NCI-H446 treated with DMSO at 0.1 percent for 48 hours (cell line): Measurements from ENCODE around the gene TTC14.
"Not testable (repeated sequence)": the region's sequence is repeated elsewhere in the genome, so short reads cannot be mapped to it uniquely, and the experiment has no call there.

ENCODE experiments used
- DNase-seq: peaks from one replicate; lab custom pipeline; 2025; lab: John Stamatoyannopoulos, UW

The TTC14 gene, protein sequence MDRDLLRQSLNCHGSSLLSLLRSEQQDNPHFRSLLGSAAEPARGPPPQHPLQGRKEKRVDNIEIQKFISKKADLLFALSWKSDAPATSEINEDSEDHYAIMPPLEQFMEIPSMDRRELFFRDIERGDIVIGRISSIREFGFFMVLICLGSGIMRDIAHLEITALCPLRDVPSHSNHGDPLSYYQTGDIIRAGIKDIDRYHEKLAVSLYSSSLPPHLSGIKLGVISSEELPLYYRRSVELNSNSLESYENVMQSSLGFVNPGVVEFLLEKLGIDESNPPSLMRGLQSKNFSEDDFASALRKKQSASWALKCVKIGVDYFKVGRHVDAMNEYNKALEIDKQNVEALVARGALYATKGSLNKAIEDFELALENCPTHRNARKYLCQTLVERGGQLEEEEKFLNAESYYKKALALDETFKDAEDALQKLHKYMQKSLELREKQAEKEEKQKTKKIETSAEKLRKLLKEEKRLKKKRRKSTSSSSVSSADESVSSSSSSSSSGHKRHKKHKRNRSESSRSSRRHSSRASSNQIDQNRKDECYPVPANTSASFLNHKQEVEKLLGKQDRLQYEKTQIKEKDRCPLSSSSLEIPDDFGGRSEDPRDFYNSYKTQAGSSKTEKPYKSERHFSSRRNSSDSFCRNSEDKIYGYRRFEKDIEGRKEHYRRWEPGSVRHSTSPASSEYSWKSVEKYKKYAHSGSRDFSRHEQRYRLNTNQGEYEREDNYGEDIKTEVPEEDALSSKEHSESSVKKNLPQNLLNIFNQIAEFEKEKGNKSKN

DNA sequence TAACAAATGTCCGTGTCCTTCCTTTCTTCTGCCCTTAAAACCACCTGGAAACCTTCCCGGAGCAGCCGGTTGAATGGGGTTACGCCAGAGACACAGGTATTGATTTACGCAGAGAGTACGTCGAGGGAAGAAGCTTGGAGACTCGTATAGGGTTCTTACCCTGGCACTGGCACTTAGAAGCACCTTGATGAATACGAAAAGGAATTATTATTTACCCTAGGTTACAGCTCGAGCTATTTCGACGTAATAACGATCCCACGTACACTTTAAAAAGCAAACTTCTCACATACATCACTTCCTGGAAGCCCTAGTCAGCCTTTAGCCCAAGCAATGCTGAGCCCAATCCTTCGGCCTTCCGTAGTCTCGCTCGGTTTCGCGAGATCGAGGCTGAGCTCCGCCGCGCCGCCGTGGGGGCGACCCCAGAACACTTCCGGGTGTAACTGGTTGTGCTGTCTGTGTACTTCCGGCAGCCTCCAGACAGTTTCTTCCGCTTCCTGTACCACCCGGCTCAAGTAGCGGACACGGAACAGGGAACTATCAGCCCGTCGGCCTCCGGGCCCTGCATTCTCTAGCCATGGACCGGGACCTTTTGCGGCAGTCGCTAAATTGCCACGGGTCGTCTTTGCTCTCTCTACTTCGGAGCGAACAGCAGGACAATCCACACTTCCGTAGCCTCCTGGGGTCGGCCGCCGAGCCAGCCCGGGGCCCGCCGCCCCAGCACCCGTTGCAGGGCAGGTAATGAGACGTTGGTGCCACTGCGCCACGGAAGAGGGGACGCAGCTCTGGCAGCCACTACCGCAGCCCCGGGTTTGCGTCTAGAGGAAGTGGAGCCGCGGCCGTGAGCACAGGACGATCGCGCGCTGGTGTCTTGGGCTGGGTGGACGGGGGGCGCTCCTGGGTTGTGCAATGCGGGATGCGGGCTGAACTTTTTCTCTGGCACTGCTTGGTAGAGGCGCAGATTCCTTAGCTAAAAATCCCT, at the start of gene TTC14:
TTC14 (plus strand) TSS at position 476 of the 979 bp plus-strand sequence; CDS start at position 575, 99 bp downstream.
- peak; percentile 96 for DNase-seq

DNA sequence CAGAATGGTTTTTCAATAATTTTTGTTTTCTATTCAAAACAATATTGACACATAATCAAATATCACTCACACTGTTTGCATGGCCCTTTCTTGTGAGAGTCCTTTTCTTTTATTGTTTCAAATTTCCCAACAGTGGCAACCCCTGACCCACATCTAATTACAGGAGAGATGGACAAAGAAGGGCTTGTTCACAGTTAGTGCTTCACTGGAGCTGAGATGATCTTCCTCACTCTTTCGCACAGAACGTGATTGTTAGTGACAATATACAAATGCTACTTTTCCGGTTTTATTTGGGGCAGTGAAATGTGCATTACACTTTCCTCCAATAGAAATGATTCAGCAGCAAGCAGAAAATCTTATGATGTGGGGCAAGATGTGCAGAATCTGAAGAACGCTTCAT, 38.6 kb upstream of the TTC14 start:
- no peak for DNase-seq

DNA sequence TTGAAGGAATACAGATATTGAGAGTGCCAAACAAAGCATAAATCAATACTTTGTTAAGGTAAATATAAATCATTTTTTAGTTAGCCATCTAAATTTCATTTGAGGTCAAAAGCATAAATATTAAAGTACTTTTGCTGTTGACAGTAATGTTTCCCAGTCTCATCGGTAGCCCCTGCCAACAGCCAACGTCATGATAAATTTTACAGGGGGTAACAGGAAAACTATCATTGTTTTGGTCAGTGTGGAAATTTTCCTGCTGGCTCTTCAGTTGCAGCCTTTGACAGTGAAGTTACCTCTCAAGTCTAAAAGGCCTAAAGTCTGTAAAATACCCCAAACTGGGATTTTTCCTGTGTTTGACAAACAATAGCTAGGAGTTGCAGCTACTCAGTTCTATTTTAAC, 37.3 kb upstream of the TTC14 start:
- no peak for DNase-seq

DNA sequence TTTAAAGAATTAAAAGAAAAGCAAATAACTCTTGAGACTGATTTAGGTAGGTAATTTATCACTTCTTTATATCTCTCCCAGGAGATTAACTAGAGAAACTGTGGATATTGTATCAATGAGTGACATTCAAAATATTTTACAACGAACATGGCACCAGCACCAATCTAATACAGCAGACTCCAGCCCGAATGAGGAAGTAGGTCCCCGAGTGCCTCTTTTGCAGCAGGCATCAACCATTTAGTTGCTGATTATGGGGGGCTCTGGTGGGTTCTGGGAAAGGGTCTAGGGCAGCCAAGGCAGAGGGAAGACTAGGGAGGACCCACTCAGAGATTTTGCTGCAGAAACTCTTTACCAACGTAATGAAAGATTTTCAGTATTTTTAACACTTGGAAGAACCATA, 31.7 kb upstream of the TTC14 start:
- DNase-seq = no peak

DNA sequence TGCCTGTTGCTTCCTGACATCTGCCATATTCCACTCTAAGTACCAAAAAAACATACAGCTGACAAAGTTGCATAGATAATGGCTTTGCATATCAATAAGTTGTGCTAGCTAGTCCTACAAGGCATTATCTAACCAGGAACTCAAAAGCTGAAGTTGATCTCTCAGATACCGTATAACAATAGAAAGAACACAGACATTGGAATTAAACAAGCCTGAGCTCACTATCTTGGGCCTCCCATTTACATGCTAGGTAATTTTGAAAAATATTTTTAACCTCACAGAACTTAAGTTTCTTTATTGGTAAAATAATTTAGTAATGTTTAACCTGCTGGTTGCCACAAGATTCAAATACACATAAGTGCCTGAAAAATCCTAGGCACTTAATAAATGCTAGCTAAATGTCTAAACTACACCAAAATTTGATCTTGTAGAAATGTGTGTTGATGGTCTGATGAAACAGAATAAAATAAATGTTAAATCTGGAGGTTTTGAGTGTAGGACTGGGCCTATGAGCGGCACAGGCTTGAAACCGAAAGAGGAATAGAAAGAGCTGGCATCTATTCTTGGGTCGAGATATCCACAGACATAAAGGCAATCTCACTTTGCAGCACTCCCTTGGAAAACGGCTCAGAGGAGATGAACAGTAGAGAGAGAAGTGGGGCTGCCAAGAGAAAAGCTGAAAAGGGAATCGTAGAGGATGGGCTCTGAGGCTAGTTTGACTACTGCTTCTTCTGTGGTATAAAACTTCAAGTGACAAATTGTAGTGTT, 29.9 kb upstream of the TTC14 start:
- DNase-seq = no peak

DNA sequence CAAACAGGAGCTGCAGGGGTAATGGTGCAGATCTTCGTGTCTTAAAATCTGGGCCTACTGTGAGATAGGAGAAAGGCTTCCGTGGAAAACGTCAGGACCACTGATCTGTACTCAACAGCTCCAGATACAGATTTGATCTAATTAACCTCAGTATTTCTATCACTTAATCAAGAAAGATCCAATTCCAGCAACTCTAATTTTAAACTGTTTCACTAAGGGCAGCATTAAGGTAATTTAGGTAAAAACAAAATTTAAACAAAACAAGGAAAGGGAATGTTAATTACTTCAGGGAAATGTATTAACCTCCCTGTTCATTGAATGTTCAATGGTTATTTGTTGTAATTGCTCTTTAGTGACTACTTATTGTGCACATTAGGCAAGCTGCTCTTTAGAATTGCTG, 26.4 kb upstream of the TTC14 start:
- DNase-seq = no peak

DNA sequence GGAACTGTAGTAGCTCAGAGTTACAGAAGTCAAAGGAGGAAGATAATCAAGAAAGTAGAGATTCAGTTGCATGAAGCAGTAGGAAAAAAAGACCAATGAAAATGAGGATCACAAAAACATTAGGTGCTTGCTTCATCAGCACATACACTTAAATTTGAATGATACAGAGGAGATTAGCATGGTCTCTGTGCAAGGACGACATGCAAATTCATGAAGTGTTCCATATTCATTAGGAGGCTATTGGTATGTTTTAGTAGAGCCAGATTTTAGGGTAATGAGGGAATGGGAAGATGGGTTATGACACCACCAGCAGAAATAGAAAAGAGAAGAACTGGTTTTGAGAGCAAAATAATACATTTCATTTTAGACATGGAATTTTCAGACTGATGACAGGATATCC, 21.0 kb upstream of the TTC14 start:
- DNase-seq = no peak

DNA sequence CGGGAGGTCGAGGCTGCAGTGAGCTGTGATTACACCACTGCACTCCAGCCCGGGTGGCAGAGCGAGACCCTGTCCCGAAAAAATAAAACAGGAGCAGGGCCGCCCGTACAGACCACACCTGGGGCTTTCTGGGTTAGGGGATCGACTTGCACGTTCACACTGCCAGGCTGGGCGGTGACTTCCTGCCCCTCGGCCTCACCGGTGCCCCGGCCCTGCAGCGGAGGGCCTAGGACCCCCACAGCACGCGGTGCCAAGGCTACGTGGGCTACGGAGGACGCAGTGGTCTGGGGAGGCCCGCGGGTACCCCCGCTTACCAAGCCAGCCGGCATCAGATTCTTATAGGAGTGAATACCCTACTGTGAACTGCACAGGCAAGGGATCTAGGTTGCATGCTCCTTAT, 11.6 kb upstream of the TTC14 start:
- no peak for DNase-seq

DNA sequence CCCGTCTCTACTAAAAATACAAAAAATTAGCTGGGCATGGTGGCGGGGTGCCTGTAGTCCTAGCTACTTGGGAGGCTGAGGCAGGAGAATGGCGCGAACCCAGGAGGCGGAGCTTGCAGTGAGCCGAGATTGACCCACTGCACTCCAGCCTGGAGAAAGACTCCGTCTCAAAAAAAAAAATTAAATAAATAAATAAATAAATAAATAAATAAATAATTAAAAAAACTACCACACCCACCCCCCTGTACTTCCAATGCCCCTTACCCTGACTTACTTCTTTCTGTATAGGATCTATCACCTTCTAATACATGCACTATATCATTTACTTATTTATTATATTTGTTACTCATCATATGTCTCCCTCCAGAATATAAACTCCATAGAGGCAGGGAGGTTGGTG, 8.3 kb upstream of the TTC14 start:
- DNase-seq = not testable (repeated sequence)

DNA sequence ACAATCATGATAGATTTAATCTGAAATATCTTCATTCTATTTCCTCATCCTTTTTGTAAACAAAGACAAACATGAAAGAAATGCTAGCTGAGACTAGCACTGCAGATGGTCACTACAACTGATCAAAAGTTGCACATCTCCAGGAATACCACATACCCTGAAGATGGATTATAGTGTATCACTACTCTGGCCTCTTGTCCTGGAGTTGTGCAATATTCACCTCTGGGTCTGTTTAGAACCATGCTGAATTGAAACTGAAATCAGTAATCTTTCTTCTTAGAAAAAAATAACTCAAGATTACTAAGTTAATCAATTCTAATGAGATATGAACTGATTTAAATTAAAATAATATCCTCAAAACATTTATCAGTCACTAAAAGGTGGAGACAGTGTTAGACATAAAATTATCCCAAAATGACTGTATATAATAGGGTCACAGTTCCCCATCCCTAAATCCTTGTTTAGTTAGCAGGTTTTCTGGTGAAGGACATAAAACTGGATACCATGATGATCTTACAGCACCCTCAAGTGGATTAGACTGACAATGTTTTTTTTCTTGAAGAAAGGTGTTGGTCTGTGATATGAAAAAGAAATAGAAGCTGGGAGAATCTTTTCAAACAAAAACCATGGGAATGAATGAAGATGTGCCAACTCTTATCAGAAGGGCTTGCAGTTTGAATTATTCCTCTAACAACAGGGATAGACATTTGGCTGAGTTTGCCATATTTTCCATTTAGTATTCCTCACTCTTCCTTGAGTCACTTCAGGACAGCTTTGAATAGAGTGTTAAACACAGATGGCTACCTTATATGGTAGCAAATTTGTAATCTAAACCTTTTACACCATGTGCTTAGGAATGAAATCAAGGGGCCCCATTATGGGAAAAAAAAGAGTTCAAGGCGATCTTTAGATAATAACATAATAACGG, 7.1 kb upstream of the TTC14 start:
- peak; percentile 11 for DNase-seq

DNA sequence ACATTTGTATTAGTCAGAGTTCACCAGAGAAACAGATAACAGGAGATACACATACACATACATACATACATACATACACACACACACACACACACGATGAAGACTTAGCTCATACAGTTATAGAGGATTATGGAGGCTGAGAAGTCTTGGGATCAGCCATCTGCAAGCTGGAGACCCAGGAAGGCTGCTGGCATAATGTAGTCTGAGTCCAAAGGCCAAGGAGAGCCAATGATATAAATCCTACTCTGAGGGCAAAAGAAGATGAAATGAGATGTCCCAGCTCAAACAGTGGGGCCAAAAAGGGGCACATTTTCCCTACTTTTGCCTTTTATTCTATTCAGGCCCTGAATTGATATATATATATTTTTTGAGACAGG, 6.4 kb upstream of the TTC14 start:
- DNase-seq = no peak

DNA sequence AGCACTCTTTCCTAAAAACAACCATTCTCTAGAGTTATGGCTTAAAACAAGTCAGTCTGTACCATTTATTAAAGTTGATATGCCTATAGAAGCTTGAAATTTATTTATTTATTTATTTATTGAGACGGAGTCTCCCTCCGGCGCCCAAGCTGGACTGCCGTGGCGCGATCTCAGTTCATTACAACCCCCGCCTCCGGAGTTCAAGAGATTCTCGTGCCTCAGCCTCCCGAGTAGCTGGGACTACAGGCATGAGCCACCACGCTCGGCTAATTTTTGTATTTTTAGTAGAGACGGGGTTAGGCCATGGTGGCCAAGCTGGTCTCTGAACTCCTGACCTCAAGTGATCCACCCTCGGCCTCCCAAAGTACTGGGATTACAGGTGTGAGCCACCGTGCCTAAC, 1.5 kb upstream of the TTC14 start:
- DNase-seq = no peak

DNA sequence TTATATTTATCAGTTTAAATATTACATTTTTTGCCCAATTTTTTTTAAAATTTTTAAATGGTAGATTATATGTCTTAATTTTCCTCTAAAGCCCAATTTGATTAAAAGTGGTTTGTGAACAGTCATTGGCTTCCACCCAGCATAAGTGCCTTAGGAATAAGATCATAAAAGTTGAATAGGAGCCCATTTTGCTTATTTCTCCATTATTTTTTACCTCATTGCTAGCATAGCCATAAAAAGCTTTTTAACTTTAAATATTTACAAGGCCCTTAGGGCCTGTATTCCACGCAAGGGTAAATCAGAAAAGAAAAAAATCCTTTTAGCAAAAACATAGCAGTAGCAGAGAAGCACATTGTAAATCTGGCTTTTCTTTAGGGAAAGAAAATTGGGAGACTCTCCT, 9.0 kb downstream of the TTC14 start:
- DNase-seq = no peak

DNA sequence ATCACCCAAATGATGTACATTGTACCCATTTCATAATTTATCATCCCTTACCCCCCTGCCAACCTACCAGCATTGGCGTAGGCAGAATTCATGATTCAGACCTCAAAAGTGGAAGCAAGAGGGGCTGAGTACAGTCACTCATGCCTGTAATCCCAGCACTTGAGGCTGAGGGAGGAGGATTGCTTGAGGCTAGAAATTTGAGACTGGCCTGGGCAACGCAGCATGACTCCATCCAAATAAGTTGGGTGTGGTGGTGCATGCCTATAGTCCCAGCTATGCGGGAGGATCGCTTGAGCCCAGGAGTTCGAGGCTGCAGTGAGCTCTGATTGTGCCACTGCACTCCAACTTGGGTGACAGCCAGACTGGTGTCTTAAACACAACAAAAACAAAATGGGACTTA, 10.4 kb downstream of the TTC14 start:
- DNase-seq = no peak

DNA sequence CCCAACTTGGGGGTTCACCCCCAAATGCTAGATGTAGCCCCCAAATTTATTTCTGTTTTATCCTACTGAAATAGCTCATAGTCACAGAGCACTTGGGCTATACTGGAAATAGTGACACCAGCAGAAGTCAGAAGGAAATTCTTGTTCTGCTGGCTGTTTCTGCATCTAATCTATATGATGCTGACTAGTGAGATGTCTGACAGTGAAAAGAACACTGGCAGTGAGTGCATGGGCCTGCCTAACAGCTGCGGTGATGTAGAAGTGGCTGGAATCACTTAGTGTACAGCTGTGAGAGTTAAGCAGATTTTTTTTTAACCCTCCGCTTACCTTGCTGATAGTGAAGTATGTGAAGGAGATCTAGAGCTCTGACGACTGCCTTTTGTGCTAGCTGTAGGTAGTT, 14.0 kb downstream of the TTC14 start:
- no peak for DNase-seq

DNA sequence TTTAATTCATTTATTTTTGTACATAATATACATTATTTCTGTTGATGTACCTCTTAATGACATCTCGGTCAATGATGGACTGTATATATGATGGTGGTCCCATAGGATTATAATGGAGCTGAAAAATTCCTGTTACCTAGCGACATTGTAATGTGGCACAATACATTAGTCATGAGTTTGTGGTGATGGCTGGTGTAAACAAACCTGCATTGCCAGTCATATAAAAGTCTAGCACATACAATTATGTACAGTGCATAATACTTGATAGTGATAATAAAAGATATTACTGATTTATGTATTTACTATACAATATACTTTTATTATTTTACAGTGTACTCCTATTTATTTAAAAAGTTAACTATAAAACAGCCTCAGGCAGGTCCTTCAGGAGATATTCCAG, 15.1 kb downstream of the TTC14 start:
- no peak for DNase-seq

DNA sequence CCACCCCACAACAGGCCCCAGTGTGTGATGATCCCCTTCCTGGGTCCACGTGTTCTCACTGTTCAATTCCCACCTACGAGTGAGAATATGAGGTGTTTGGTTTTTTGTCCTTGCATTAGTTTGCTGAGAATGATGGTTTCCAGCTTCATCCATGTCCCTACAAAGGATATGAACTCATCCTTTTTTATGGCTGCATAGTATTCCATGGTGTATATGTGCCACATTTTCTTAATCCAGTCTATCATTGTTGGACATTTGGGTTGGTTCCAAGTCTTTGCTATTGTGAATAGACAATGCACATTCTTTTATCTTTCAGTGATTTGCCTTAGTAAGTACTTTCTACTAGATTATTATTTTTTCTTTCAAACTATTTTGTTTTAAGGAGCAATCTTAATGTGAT, 16.6 kb downstream of the TTC14 start:
- not testable (repeated sequence) for DNase-seq

DNA sequence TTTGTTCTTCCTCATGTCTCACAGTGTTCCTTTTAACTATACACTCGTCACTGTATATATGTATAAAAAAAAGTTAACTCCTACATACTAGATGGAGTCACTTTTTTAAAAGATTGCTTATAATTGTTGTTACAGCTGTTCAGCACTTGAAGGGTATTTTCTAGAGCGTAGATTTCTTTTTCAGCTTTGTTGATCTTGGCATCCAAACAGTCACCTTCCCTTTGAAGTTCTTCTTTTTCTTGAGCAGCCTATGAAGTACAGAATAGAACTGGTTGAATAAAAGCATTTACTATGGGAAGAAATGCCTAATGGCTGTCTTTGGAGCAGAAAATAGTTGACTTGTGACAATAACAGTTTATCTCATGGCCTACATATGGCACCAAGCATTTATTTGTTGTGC, 17.8 kb downstream of the TTC14 start:
- DNase-seq = no peak

DNA sequence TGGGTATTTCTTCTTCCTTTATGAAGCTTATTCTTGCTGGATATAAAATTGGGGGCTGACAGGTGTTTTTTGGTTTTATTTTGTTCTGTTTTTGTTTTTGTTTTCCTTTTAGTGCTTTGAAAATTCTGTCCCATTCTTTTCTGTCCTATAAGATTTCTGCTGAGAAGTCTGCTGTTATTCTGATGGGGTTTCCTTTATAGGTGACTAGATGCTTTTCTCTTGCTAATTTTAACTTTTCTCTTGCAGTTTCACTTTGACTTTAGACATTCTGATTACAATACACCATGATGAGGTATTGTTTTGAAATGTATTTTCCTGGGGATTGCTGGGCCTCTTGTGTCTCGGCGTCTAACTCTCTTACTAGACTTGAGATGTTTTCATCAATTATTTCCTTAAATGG, 22.8 kb downstream of the TTC14 start:
- no peak for DNase-seq

DNA sequence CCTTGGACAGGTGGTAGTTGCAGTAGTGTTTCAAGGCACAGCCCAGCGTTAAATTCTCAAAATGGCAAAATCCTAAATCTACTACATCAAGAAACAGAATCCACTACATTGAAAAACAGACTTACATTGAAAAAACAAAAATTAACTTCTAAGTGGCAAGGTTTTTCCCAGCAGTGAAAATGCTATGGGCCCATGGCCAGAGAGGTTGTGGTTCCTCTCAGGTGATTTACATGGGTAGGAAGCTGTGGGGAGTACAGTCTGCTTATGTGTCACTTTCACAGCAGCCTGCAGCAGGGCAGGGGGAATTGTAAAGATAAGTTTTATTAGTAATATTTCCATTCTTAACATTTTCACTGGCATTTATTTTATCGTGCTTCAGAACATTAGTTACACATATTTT, 24.9 kb downstream of the TTC14 start:
- DNase-seq = no peak
